AG09319 (cell line): ENCODE data around the gene ANKRD11.
"Not testable (repeated sequence)": the region's sequence is repeated elsewhere in the genome, so short reads cannot be mapped to it uniquely, and the experiment has no call there.

ENCODE experiments used
- DNase-seq: peaks from one replicate; pipeline ENCODE4 v3.0.0-alpha.2; 2010; ENCODE audit warnings: low read depth; ENCODE audit errors: extremely low read depth
- CTCF ChIP-seq: IDR thresholded peaks from 2 replicates; pipeline ENCODE4 v1.5.1; 2011; ENCODE audit warnings: low read depth, mild to moderate bottlenecking, inconsistent platforms, low read length, moderate library complexity

The ANKRD11 gene

GRCh38 chr16:89467382-89467781 is 23.0 kb downstream of the ANKRD11 start:
- no peak for TF ChIP-seq CTCF
- no peak for DNase-seq

- TF ChIP-seq CTCF, result no peak
- DNase-seq, result no peak
Observed at GRCh38 chr16:89466920-89467319, 23.4 kb downstream of the ANKRD11 start.

GRCh38 chr16:89463312-89463711 is 27.0 kb downstream of the ANKRD11 start:
- DNase-seq, result not testable (repeated sequence)

- DNase-seq, result not testable (repeated sequence)
Observed at GRCh38 chr16:89462639-89463038, 27.7 kb downstream of the ANKRD11 start.

- DNase-seq, result not testable (repeated sequence)
Observed at GRCh38 chr16:89461890-89462289, 28.5 kb downstream of the ANKRD11 start.

GRCh38 chr16:89460556-89460955 is 29.8 kb downstream of the ANKRD11 start:
- DNase-seq, result no peak
- no peak for TF ChIP-seq CTCF

- no peak for TF ChIP-seq CTCF
Observed at GRCh38 chr16:89458967-89459366, 31.4 kb downstream of the ANKRD11 start.

GRCh38 chr16:89458551-89458950 is 31.8 kb downstream of the ANKRD11 start:
- TF ChIP-seq CTCF, result no peak
- DNase-seq, result no peak

More at GRCh38 chr16:89458967-89459366, 31.4 kb downstream of the ANKRD11 start:
- DNase-seq, result no peak

GRCh38 chr16:89456419-89456959 is 33.9 kb downstream of the ANKRD11 start:
- no peak for TF ChIP-seq CTCF
- no peak for DNase-seq
